ENCODE measurements around the gene FRMD4A.

The FRMD4A gene

GRCh38 chr10:14271621-14272020 lies 59.1 kb downstream of the FRMD4A start:
- no peak for DNase-seq (ENCODE audit: extremely low read depth, low read depth)
- TF ChIP-seq, protein P1, sequence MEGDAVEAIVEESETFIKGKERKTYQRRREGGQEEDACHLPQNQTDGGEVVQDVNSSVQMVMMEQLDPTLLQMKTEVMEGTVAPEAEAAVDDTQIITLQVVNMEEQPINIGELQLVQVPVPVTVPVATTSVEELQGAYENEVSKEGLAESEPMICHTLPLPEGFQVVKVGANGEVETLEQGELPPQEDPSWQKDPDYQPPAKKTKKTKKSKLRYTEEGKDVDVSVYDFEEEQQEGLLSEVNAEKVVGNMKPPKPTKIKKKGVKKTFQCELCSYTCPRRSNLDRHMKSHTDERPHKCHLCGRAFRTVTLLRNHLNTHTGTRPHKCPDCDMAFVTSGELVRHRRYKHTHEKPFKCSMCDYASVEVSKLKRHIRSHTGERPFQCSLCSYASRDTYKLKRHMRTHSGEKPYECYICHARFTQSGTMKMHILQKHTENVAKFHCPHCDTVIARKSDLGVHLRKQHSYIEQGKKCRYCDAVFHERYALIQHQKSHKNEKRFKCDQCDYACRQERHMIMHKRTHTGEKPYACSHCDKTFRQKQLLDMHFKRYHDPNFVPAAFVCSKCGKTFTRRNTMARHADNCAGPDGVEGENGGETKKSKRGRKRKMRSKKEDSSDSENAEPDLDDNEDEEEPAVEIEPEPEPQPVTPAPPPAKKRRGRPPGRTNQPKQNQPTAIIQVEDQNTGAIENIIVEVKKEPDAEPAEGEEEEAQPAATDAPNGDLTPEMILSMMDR (IDR thresholded peaks at IDR 0.05; ENCODE audit: low read depth, low read length) = no peak

GRCh38 chr10:14270370-14270769 lies 60.4 kb downstream of the FRMD4A start:
- no peak for DNase-seq (ENCODE audit: extremely low read depth, low read depth)
- TF ChIP-seq, protein P1 (IDR thresholded peaks at IDR 0.05; ENCODE audit: low read depth, low read length) = no peak

GRCh38 chr10:14265709-14266108 lies 65.0 kb downstream of the FRMD4A start:
- TF ChIP-seq, protein P1 (IDR thresholded peaks at IDR 0.05; ENCODE audit: low read depth, low read length) = no peak
- no peak for DNase-seq (ENCODE audit: extremely low read depth, low read depth)

GRCh38 chr10:14262836-14263425 lies 67.8 kb downstream of the FRMD4A start:
- no peak for DNase-seq (ENCODE audit: extremely low read depth, low read depth)
- TF ChIP-seq, protein P1 (IDR thresholded peaks at IDR 0.05; ENCODE audit: low read depth, low read length) = no peak

DNA sequence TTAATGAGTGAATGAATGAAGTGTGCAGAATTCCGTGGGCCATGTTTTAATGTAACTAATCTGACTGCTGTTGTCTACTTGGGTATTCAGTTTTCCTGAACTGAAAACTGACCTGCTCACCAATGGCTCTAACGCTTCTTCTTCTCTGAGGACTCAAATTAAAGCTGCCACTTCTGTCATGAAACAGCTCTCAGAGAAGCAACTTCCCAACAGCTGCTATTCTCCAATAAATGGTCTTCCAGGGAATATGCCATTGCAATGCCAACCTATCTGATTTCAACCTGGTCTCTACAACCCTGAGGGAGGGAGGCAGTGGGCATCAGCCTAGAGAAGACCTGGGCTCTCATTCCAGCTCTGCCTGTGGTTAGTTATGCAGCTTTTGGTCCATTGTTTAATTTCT lies 69.4 kb downstream of the FRMD4A start:
- DNase-seq (ENCODE audit: extremely low read depth, low read depth) = no peak
- TF ChIP-seq, protein P1 (IDR thresholded peaks at IDR 0.05; ENCODE audit: low read depth, low read length) = no peak

- DNase-seq (ENCODE audit: extremely low read depth, low read depth) = peak; percentile 29
- TF ChIP-seq, protein P1 (IDR thresholded peaks at IDR 0.05; ENCODE audit: low read depth, low read length) = no peak
Measured at GRCh38 chr10:14259696-14260566, 70.8 kb downstream of the FRMD4A start.

DNA sequence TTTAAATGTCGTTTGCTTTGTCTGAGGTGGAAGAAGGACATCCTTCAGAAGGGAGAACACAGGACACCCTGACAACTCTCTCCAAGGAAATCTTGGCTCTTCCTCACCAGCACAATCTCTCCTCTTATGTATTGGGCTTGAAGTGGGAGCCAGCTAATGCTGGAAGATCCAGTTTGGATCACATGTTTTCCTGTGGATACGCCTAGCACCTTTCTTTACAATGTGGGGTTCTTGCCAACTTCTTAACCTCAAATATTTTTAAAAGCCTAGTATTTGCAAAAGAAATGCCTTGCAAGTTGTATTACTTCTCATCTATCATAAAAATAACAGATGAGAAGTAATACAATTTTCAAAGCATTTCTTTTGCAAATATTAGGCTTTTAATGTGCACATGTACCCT lies 76.4 kb downstream of the FRMD4A start:
- TF ChIP-seq, protein P1 (IDR thresholded peaks at IDR 0.05; ENCODE audit: low read depth, low read length) = no peak
- no peak for DNase-seq (ENCODE audit: extremely low read depth, low read depth)

Measured in AG09319 (cell line).